AG04450 (cell line): ENCODE data around the gene LY6G6D. TPM values are rescaled to one million over a fixed set of nuclear protein-coding genes. Genes with fewer than 3 reads are reported as not detected.

Experiments used
- CTCF ChIA-PET: fragments of 300-600, 350-600 bp; formaldehyde crosslinking; extraction: SDS; loops from one replicate; lab custom pipeline; 2022; ENCODE audit warnings: antibody characterized with exemption, inconsistent platforms; lab: Charles Lee
- POLR2A ChIA-PET: fragments of 350-600 bp; formaldehyde crosslinking; extraction: SDS; loops from one replicate; lab custom pipeline; 2021; ENCODE audit warnings: antibody characterized with exemption, inconsistent platforms; lab: Yijun Ruan, JAX
- DNase-seq: peaks from one replicate; pipeline ENCODE4 v3.0.0-alpha.2; 2011; ENCODE audit warnings: low read depth, low spot score
- H3K27ac ChIP-seq: one replicate; pipeline ENCODE4 v1.5.1; 2012; ENCODE audit warnings: low read depth, low read length, control low read depth
- H3K27me3 ChIP-seq: one replicate; pipeline ENCODE4 v1.6.0; 2012; ENCODE audit warnings: low read length; ENCODE audit not compliant: control insufficient read depth, insufficient read depth
- H3K4me3 ChIP-seq: 2 replicates; pipeline ENCODE4 v1.5.1; 2011; ENCODE audit warnings: mild to moderate bottlenecking, low read depth, low read length, control low read depth
- H3K9me3 ChIP-seq: 2 replicates; pipeline ENCODE4 v1.5.1; 2012; ENCODE audit warnings: low read length; ENCODE audit not compliant: control insufficient read depth, insufficient read depth
- polyA plus RNA-seq: library from polyadenylated mRNA; depleted of rRNA; stranded (reverse); fragments of >200 nt; gene quantifications from 2 replicates; pipeline ENCODE4 v1.2.3, GENCODE V29; 2011
- TF ChIP-seq, protein P1 (sequence below): IDR thresholded peaks from 2 replicates; pipeline ENCODE4 v1.5.1; 2011; ENCODE audit warnings: low read depth, low read length, control low read depth, inconsistent platforms

LY6G6D gene
- polyA plus RNA-seq, 1 experiment, result not detected

DNA sequence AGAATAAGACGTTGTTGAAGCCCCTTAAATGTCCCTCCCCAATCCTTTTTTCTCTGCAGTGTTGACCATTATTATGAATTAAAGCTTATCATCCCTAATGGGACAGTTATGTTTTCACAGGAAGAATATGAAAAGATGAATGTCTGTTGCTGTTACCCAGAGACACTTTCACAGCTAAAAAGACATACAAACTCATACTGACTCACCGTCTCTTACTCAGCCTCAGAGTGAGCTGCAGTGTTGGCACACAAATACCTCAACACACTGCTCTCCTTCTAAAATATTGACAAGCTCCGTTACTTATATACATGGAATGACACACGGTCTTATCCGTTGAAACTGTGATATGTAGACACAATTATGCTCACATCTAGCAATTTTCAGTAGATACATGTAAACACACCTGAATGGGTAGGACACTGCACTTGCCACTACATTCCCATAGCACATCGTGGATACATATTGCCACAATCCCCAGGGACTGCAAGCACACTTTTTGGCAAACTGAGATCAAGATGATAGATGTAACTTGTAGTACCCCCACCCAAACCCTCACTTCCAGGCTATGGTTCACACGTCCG is 37.7 kb downstream of the LY6G6D start:
- TF ChIP-seq, protein P1, sequence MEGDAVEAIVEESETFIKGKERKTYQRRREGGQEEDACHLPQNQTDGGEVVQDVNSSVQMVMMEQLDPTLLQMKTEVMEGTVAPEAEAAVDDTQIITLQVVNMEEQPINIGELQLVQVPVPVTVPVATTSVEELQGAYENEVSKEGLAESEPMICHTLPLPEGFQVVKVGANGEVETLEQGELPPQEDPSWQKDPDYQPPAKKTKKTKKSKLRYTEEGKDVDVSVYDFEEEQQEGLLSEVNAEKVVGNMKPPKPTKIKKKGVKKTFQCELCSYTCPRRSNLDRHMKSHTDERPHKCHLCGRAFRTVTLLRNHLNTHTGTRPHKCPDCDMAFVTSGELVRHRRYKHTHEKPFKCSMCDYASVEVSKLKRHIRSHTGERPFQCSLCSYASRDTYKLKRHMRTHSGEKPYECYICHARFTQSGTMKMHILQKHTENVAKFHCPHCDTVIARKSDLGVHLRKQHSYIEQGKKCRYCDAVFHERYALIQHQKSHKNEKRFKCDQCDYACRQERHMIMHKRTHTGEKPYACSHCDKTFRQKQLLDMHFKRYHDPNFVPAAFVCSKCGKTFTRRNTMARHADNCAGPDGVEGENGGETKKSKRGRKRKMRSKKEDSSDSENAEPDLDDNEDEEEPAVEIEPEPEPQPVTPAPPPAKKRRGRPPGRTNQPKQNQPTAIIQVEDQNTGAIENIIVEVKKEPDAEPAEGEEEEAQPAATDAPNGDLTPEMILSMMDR, result no peak
- ChIA-PET CTCF (interaction anchor here (0.5 to 1.7 kb wide), 4 partner anchors 11 to 96 kb away, joined by 3 to 10 read pairs (median 6); no protein-coding TSS in a partner anchor), POLR2A (interaction anchor here (0.7 to 1.1 kb wide), 6 partner anchors 13 to 1080 kb away, joined by 3 to 6 read pairs (median 4); partner anchors contain the start of genes C6orf47, CLIC1, DHX16 and MSH5)
- no peak for DNase-seq
- Histone ChIP-seq H3K27ac (peak overlapping the region; percentile 21), H3K9me3 (no peaks in the 10 kb centered on the region), H3K27me3 (no peaks in the 10 kb centered on the region), H3K4me3 (no peak overlapping the region)

DNA sequence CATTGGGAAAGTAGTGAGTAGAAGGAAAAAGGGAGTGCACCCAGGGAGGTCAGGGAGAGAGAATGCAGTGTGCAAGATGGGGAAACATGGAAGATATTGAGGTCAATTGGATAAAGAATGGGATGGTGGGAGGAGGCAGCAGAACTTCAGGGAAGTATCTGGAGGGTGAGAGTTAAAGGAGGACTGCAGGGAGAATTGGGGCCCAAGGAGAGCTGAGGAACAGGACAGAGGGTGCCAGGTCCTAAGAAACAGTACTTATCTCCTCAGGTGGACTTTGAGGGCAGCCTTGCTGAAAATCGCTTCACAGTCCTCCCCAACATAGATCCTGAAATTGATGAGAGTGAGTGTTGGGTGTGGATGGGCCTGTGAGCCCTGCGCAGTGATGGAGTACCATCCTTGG is 43.1 kb downstream of the LY6G6D start:
- H3K9me3 ChIP-seq, result no peaks in the 10 kb centered on the region
- DNase-seq, result no peak
- H3K27ac ChIP-seq, result no peak overlapping the region
- H3K4me3 ChIP-seq, result no peak overlapping the region
- ChIA-PET POLR2A (no interaction called here), CTCF (interaction anchor here (1.7 kb wide), 3 partner anchors 11 to 33 kb away, joined by 4 to 9 read pairs (median 8); no protein-coding TSS in a partner anchor)
- no peaks in the 10 kb centered on the region for H3K27me3 ChIP-seq
- TF ChIP-seq, protein P1, result no peak

DNA sequence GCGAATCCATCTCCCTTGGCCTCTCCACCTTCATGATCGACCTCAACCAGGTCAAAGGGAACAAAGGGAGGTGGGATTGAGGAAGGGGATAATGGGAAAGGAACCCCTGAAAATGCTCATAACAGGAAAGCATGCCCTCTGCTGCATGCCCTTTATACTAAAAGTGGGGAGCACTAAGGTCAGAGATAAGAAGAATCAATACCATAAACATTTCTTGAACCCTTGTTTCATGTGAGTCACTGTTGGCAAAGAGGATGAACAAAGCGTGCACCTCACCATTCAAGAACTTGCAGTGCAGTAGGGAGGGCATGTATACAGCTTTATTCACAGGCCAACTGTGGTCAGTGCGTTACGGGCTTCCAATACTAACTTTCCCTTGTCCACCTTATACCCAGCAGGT is 45.6 kb downstream of the LY6G6D start:
- Histone ChIP-seq H3K27ac (no peak overlapping the region), H3K4me3 (no peak overlapping the region), H3K9me3 (no peaks in the 10 kb centered on the region), H3K27me3 (no peaks in the 10 kb centered on the region)
- CTCF ChIA-PET, result no interaction called here
- DNase-seq, result no peak
- POLR2A ChIA-PET, result no interaction called here
- TF ChIP-seq, protein P1, result no peak

DNA sequence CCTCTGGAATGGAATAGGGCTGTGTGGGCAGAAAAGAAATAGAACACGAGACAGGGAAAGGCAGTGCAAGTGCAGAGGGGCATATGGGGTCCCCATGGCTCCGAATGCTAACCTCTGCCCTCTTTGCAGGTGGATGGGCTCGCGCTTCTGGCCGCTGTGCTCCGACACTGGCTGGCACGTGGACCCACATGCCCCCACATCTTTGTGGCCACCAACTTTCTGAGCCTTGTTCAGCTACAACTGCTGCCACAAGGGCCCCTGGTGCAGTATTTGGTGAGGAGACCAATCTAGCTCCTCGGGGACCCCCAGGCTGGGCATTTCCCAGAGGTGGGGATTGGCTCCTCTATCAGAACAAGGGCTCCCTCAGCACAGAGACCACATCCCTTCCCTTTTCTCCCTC is 46.2 kb downstream of the LY6G6D start:
- DNase-seq, result no peak
- H3K9me3 ChIP-seq, result no peaks in the 10 kb centered on the region; the same call in 1 of the 2 replicates
- TF ChIP-seq, protein P1, result no peak
- H3K4me3 ChIP-seq, result no peak overlapping the region
- H3K27ac ChIP-seq, result no peak overlapping the region
- no peaks in the 10 kb centered on the region for H3K27me3 ChIP-seq
- CTCF ChIA-PET, result no interaction called here
- POLR2A ChIA-PET, result no interaction called here

DNA sequence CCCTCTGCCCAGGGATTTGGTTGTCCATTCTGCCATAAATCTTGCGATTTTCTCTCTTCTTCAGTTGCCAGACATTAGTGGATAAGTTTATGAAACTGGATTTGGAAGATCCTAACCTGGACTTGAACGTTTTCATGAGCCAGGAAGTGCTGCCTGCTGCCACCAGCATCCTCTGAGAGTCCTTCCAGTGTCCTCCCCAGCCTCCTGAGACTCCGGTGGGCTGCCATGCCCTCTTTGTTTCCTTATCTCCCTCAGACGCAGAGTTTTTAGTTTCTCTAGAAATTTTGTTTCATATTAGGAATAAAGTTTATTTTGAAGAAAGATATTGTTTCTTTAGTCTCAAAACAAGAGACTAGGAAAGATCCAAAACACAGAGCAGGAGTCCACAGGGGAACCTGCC is 47.2 kb downstream of the LY6G6D start, which contains the start of gene SAPCD1:
Gene SAPCD1, plus strand, starts transcription at position 301 of the 400 bp plus-strand sequence. CDS start 399 bp downstream, outside the sequence.
- DNase-seq, result no peak
- ChIA-PET POLR2A (no interaction called here), CTCF (no interaction called here)
- H3K9me3 ChIP-seq, result no peaks in the 10 kb centered on the region; the same call in 1 of the 2 replicates
- TF ChIP-seq, protein P1, result no peak
- H3K27me3 ChIP-seq, result no peaks in the 10 kb centered on the region
- no peak within 1 kb of the TSS for H3K27ac ChIP-seq
- H3K4me3 ChIP-seq, result no peak within 1 kb of the TSS
